Panc1 (cell line): ENCODE measurements around the gene CFAP300.

ENCODE experiments used
- CTCF ChIP-seq: fragments of 450-650 bp; IDR thresholded peaks from 2 replicates; pipeline ENCODE4 v1.5.1; 2017; ENCODE audit warnings: mild to moderate bottlenecking
- POLR2AphosphoS5 ChIP-seq: IDR thresholded peaks from 2 replicates; pipeline ENCODE4 v1.6.1; 2012; ENCODE audit warnings: mild to moderate bottlenecking, low read depth, low read length, moderate library complexity
- REST ChIP-seq, 2 experiments: IDR thresholded peaks; 2 replicates each; pipeline ENCODE4 v1.6.1; 2011 to 2012; ENCODE audit warnings: low read depth in 2 of 2, control low read depth in 1 of 2, low read length in 1 of 2, mild to moderate bottlenecking in 1 of 2, moderate library complexity in 1 of 2; ENCODE audit not compliant: insufficient read depth in 1 of 2
- SIN3A ChIP-seq: IDR thresholded peaks from 2 replicates; pipeline ENCODE4 v1.6.1; 2012; ENCODE audit warnings: low read depth, mild to moderate bottlenecking, low read length, moderate library complexity, borderline replicate concordance; ENCODE audit not compliant: insufficient read depth
- TCF7L2 ChIP-seq: IDR thresholded peaks from 2 replicates; pipeline ENCODE4 v1.6.1; 2011; ENCODE audit warnings: mild to moderate bottlenecking, low read depth, low read length, inconsistent platforms

GRCh38 chr11:102119997-102120396, 72.8 kb downstream of the CFAP300 start:
- TF ChIP-seq CTCF = no peak
- TF ChIP-seq POLR2AphosphoS5 = no peak
- TF ChIP-seq REST (IDR thresholded peaks at IDR 0.05; ENCODE audit: insufficient read depth in 1 of 2, low read depth in 2 of 2, low read length in 1 of 2) = no peak
- no peak for TF ChIP-seq SIN3A
- TF ChIP-seq TCF7L2 = no peak
